Nephron (organoid): ENCODE measurements around the gene METRNL.

ENCODE experiments used
- H3K27ac Mint-ChIP-seq, 3 experiments: 2 replicates each; pipeline ENCODE4 v1.8.0; 2020; ENCODE audit warnings: mixed read lengths in 3 of 3, mild to moderate bottlenecking in 2 of 3, moderate library complexity in 1 of 3
- H3K27me3 Mint-ChIP-seq: 2 replicates; pipeline ENCODE4 v1.8.0; 2021; ENCODE audit warnings: low read depth, mild to moderate bottlenecking, moderate library complexity, mixed read lengths
- H3K36me3 Mint-ChIP-seq: 2 replicates; pipeline ENCODE4 v1.8.0; 2020; ENCODE audit warnings: low read depth, mixed read lengths
- H3K4me1 Mint-ChIP-seq: 2 replicates; pipeline ENCODE4 v1.8.0; 2020; ENCODE audit warnings: mixed read lengths
- H3K4me3 Mint-ChIP-seq, 3 experiments: 2 replicates each; pipeline ENCODE4 v1.8.0; 2020; ENCODE audit warnings: mild to moderate bottlenecking in 3 of 3, mixed read lengths in 3 of 3, moderate library complexity in 2 of 3
- H3K9me3 Mint-ChIP-seq: 2 replicates; pipeline ENCODE4 v1.8.0; 2020; ENCODE audit warnings: mixed read lengths
- CTCF ChIP-seq, 3 experiments: fragments of 200-600 bp; sonication (generic); IDR thresholded peaks; one replicate each; pipeline ENCODE4 v1.5.0; 2021; ENCODE audit warnings: antibody characterized with exemption in 3 of 3; ENCODE audit not compliant: unreplicated experiment in 3 of 3

METRNL gene

DNA sequence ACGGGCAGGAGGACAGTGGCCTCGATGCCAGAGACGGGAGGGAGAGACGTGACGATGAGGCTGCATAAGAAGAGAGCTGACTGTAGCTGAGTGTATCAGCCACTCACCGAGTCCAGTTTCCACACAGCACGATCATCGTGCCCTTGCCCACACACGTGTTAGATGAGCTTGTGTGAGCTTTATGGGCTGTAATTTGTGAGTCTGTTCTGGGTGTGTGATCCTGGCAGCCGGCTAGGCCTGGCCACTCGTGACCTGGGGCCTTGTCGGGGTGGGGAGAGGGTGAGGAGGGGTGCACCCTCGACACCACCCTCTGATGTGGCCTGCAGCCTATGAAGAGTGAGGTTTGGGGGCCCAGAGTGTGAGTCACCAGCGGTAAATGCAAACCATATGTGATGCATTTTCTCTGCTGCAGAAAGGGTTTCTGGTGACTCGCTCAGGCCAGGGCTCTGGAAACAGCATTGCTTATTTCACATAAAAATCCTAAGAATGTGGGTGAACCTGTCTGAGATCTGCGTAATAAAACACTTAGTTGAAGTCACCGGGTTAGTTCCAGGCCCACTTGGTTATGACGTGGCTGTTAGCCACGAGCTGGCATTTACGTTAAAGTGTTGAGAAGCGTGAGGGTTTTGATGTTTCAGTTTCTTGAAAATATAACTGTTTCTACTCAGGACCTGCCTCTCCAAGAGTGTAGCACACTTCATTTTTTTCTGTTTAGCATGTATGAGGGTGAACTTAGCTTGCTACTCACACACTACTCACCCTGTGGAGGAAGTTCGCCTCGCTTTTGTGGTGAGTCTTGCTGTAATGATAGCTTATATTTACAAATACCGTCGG lies 4.2 kb downstream of the METRNL start:
- Mint-ChIP-seq H3K4me1 (peaks cover 39% of the 10 kb centered on the region), H3K36me3 (peaks cover 9% of the 10 kb centered on the region), H3K27ac (peak overlapping the region; percentile 92 to 97 (median 95)), H3K9me3 (no peaks in the 10 kb centered on the region), H3K27me3 (peaks cover 13% of the 10 kb centered on the region), H3K4me3 (peak overlapping the region; percentile 85 to 93 (median 90))
- no peak for TF ChIP-seq CTCF (IDR thresholded peaks at IDR 0.05; ENCODE audit: unreplicated experiment in 3 of 3)

DNA sequence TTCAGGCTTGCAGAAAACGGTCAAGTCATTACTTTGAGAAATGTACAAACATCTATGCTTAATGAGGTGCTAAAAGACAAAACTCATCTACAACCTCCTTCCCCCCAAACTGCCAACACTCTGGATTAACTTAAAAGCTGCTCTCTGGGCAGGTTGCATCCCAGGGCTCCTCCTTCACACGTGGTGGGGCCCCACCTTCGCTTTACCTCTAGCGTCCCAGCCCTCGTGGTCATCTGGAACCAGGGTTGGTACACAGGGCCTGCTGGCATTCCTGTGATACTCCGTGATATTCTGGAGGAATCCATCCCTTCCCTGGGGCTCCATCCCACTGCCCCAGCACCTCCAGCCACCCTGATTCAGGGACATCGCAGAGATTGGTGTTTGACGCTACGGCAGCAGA lies 4.8 kb downstream of the METRNL start:
- Mint-ChIP-seq H3K36me3 (peaks cover 9% of the 10 kb centered on the region), H3K27ac (peak overlapping the region; percentile 92 to 97 (median 95)), H3K4me3 (peak overlapping the region; percentile 82 to 93 (median 85)), H3K27me3 (peaks cover 13% of the 10 kb centered on the region), H3K9me3 (no peaks in the 10 kb centered on the region), H3K4me1 (peaks cover 40% of the 10 kb centered on the region)
- TF ChIP-seq CTCF (IDR thresholded peaks at IDR 0.05; ENCODE audit: unreplicated experiment in 3 of 3) = no peak

- Mint-ChIP-seq H3K36me3 (peaks cover 9% of the 10 kb centered on the region), H3K4me1 (peaks cover 44% of the 10 kb centered on the region), H3K9me3 (no peaks in the 10 kb centered on the region), H3K27ac (peak overlapping the region; percentile 92 to 97 (median 95)), H3K4me3 (no peak overlapping the region), H3K27me3 (peaks cover 13% of the 10 kb centered on the region)
- no peak for TF ChIP-seq CTCF (IDR thresholded peaks at IDR 0.05; ENCODE audit: unreplicated experiment in 3 of 3)
These were observed 5.2 kb downstream of the METRNL start for GRCh38 chr17:83084621-83085056.

DNA sequence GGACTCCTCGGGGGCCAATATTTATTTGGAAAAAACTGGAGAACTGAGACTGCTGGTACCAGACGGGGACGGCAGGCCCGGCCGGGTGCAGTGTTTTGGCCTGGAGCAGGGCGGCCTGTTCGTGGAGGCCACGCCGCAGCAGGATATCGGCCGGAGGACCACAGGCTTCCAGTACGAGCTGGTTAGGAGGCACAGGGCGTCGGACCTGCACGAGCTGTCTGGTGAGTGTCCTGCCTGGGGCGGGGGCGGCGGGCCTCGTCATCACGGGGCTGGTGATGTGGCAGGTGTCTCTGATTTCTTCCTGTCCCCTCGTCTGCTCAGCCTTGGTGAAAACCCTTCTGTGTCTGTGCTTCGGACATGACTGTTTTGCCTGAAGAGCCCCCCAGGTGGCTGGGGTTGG lies 5.7 kb downstream of the METRNL start:
- Mint-ChIP-seq H3K9me3 (no peaks in the 10 kb centered on the region), H3K4me3 (no peak overlapping the region), H3K27me3 (peaks cover 13% of the 10 kb centered on the region), H3K4me1 (peaks cover 46% of the 10 kb centered on the region), H3K27ac (peak overlapping the region in 1 of 3 experiments; percentile 95), H3K36me3 (peaks cover 9% of the 10 kb centered on the region)
- no peak for TF ChIP-seq CTCF (IDR thresholded peaks at IDR 0.05; ENCODE audit: unreplicated experiment in 3 of 3)

DNA sequence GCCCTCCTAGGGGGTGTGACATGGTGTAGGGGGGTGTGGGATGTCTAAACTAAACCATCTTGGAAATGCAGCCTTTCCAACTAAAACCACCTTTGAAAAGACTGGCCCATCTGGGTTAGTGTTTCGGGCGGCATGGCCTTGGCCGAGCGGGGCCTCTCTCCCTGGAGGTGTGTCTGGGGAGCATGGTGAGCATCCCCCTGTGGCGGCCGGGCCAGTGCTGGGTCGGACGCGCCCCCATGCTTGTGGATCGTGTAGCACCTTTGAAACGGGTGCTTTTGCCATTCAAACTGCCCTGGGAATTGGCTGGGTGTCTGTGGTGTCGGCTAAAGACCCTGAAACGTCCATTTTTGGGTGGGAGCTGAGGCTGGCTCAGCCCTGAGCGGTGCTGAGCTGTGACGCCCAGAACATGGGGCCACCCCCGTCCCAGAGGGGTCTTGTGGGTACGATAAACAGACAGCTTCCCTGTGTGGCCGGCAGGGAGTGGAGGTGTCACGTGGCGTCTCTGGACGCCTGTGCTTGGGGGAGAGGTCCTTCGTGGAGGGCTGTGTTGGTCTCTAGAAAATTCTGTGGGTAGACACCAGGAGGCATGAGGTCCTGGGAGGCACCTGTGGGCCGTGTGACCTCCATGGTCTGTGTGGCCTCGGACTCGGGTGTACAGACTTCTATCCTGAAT lies 6.3 kb downstream of the METRNL start:
- peak overlapping the region; percentile 33 to 49 (median 45) for H3K4me3 Mint-ChIP-seq
- H3K36me3 Mint-ChIP-seq = peaks cover 10% of the 10 kb centered on the region
- peaks cover 13% of the 10 kb centered on the region for H3K27me3 Mint-ChIP-seq
- TF ChIP-seq CTCF (IDR thresholded peaks at IDR 0.05; ENCODE audit: unreplicated experiment in 3 of 3) = no peak
- peak overlapping the region; percentile 78 to 93 (median 93) for H3K27ac Mint-ChIP-seq
- peaks cover 47% of the 10 kb centered on the region for H3K4me1 Mint-ChIP-seq
- no peaks in the 10 kb centered on the region for H3K9me3 Mint-ChIP-seq
